Thoracic aorta (tissue), 2 donors: Measurements from ENCODE around the gene TXNL4A. TPM values are rescaled to one million over a fixed set of nuclear protein-coding genes. Genes with fewer than 3 reads are reported as not detected.

Experiments used
- ATAC-seq: fragments of 150-250 bp; one replicate; pipeline ENCODE4 v1.8.0; 2017; ENCODE audit warnings: low read depth; ENCODE audit not compliant: insufficient number of reproducible peaks, low FRiP score
- DNase-seq: peaks from one replicate; pipeline ENCODE4 v3.0.0-alpha.2; 2020; ENCODE audit warnings: low spot score
- H3K27ac ChIP-seq, 2 donors: fragments of 200-600 bp; sonication (generic); 1 replicate in 1 of 2; 2 replicates in 1 of 2; pipeline ENCODE4 v1.5.1; 2016; ENCODE audit warnings: mild to moderate bottlenecking in 2 of 2, moderate library complexity in 2 of 2
- H3K27me3 ChIP-seq: fragments of 200-600 bp; sonication (generic); replicated peaks from 2 replicates; pipeline ENCODE4 v1.6.0; 2016; ENCODE audit warnings: mild to moderate bottlenecking; ENCODE audit not compliant: insufficient read depth
- H3K36me3 ChIP-seq: fragments of 200-600 bp; sonication (generic); one replicate; pipeline ENCODE4 v1.5.1; 2016
- H3K4me1 ChIP-seq, 2 donors: fragments of 200-600 bp; sonication (generic); 1 replicate in 1 of 2; 2 replicates in 1 of 2; pipeline versions ENCODE4 v1.5.1 to v1.6.0; 2016; ENCODE audit warnings: low read depth in 2 of 2, mild to moderate bottlenecking in 1 of 2; ENCODE audit not compliant: control insufficient read depth in 1 of 2
- H3K4me3 ChIP-seq: fragments of 200-600 bp; sonication (generic); 2 replicates; pipeline ENCODE4 v1.5.1; 2016; ENCODE audit warnings: mild to moderate bottlenecking
- H3K9me3 ChIP-seq: fragments of 200-600 bp; sonication (generic); 2 replicates; pipeline ENCODE4 v1.5.1; 2016
- total RNA-seq, 2 donors: library from RNA; depleted of rRNA; stranded (reverse); fragments of >200 nt; gene quantifications; one replicate each; pipeline versions ENCODE4 v1.1.0 to v1.2.3, GENCODE V29; 2016
- TF ChIP-seq, protein P1 (sequence below): fragments of 200-600 bp; sonication (generic); IDR thresholded peaks from one replicate; pipeline ENCODE4 v1.5.1; 2019; ENCODE audit warnings: antibody characterized with exemption

The TXNL4A gene
- total RNA-seq, 2 donors from 2014 or later: 12.0 to 31.5 TPM

DNA sequence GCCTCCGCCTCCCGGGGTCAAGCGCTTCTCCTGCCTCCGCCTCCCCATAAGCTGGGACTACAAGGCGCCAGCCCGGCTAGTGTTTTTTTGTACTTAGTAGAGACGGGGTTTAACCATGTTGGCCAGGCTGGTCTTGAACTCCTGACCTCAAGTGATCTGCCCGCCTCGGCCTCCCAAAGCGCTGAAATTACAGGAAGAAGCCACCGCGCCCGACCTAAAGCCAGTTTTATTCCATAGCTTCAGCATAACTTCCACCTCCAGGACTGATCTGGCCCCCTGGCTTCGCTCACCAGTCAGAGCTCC lies 783 bp upstream of the TXNL4A start:
- no peak for DNase-seq
- H3K27ac ChIP-seq: peak overlapping the region; percentile 97 to 98
- no peak for ATAC-seq

GRCh38 chr18:79988071-79988450 lies 302 bp downstream of the TXNL4A start:
- TF ChIP-seq, protein P1, sequence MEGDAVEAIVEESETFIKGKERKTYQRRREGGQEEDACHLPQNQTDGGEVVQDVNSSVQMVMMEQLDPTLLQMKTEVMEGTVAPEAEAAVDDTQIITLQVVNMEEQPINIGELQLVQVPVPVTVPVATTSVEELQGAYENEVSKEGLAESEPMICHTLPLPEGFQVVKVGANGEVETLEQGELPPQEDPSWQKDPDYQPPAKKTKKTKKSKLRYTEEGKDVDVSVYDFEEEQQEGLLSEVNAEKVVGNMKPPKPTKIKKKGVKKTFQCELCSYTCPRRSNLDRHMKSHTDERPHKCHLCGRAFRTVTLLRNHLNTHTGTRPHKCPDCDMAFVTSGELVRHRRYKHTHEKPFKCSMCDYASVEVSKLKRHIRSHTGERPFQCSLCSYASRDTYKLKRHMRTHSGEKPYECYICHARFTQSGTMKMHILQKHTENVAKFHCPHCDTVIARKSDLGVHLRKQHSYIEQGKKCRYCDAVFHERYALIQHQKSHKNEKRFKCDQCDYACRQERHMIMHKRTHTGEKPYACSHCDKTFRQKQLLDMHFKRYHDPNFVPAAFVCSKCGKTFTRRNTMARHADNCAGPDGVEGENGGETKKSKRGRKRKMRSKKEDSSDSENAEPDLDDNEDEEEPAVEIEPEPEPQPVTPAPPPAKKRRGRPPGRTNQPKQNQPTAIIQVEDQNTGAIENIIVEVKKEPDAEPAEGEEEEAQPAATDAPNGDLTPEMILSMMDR: peak; percentile 25
- H3K27me3 ChIP-seq: no peaks in the 10 kb centered on the region
- no peaks in the 10 kb centered on the region for H3K9me3 ChIP-seq
- peak overlapping the region; percentile 96 for H3K4me3 ChIP-seq
- H3K4me1 ChIP-seq: peaks cover 16 to 28% of the 10 kb centered on the region in 2 donors
- peak overlapping the region; percentile 97 to 98 for H3K27ac ChIP-seq
- DNase-seq (no peak), ATAC-seq (peak; percentile 5)
- H3K36me3 ChIP-seq: no peaks in the 10 kb centered on the region

More for the DNA sequence above, 783 bp upstream of the TXNL4A start:
- peak overlapping the region; percentile 96 for H3K4me3 ChIP-seq
- no peaks in the 10 kb centered on the region for H3K27me3 ChIP-seq
- TF ChIP-seq, protein P1: no peak
- H3K36me3 ChIP-seq: no peaks in the 10 kb centered on the region
- peaks cover 16 to 22% of the 10 kb centered on the region in 2 donors for H3K4me1 ChIP-seq
- H3K9me3 ChIP-seq: no peaks in the 10 kb centered on the region

- Histone ChIP-seq H3K27me3 (no peaks in the 10 kb centered on the region), H3K27ac (peak overlapping the region in 1 of 2 donors; percentile 98), H3K36me3 (no peaks in the 10 kb centered on the region), H3K4me3 (peak overlapping the region; percentile 96), H3K9me3 (no peaks in the 10 kb centered on the region), H3K4me1 (peaks cover 16 to 30% of the 10 kb centered on the region in 2 donors)
- TF ChIP-seq, protein P1: no peak
- DNase-seq (no peak), ATAC-seq (no peak)
Observed at GRCh38 chr18:79987566-79987965, 797 bp downstream of the TXNL4A start.

DNA sequence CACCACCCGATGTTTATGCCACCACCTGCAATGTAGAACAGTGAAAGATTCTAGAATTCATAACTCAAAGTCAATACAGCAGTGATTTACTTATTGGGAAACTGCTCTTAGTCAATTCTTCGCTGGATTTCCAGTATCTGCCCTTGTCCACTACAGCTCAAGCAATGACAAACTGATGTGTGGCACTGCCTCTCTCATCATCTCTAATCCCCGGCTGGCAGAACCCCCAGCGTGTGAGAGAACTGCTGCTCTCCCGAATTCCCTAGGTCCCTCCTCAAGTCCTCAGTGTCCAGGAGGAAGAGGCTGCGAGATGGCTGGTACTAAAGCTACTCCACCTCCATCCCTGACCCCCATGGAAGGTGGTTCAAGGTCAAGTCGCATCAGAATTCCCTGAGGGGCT lies 1.6 kb downstream of the TXNL4A start:
- Histone ChIP-seq H3K4me3 (peak overlapping the region; percentile 96), H3K27ac (no peak overlapping the region)
- ATAC-seq: no peak

DNA sequence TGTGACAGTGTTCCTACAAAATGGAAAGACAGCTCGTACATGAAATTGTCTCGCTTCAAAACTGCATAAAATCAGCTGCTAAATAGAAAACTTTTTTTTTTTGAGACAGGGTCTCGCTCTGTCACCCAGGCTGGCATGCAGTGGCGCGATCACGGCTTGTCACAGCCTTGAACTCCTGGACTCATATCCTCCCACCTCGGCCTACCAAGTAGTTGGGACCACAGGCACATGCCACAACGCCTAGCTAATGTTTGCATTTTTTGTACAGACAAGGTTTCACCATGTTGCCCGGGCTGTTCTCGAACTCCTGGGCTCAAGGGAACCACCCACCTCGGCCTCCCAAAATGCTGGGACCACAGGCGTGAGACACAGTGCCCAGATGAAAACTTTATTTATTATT lies 3.2 kb downstream of the TXNL4A start:
- Histone ChIP-seq H3K27me3 (no peaks in the 10 kb centered on the region), H3K9me3 (no peaks in the 10 kb centered on the region), H3K27ac (no peak overlapping the region), H3K4me3 (no peak overlapping the region), H3K36me3 (no peaks in the 10 kb centered on the region), H3K4me1 (peaks cover 16 to 30% of the 10 kb centered on the region in 2 donors)
- TF ChIP-seq, protein P1: no peak
- ATAC-seq (no peak), DNase-seq (no peak)

More for the DNA sequence above, 1.6 kb downstream of the TXNL4A start:
- Histone ChIP-seq H3K9me3 (no peaks in the 10 kb centered on the region), H3K4me1 (peaks cover 16 to 30% of the 10 kb centered on the region in 2 donors), H3K36me3 (no peaks in the 10 kb centered on the region), H3K27me3 (no peaks in the 10 kb centered on the region)
- TF ChIP-seq, protein P1: no peak
- DNase-seq: no peak
